ENCODE results near the gene SYVN1.

SYVN1 gene

GRCh38 chr11:65087827-65088226 lies 46.5 kb downstream of the SYVN1 start:
- no peak for DNase-seq (ENCODE audit: low read depth)
- TF ChIP-seq, protein P1, sequence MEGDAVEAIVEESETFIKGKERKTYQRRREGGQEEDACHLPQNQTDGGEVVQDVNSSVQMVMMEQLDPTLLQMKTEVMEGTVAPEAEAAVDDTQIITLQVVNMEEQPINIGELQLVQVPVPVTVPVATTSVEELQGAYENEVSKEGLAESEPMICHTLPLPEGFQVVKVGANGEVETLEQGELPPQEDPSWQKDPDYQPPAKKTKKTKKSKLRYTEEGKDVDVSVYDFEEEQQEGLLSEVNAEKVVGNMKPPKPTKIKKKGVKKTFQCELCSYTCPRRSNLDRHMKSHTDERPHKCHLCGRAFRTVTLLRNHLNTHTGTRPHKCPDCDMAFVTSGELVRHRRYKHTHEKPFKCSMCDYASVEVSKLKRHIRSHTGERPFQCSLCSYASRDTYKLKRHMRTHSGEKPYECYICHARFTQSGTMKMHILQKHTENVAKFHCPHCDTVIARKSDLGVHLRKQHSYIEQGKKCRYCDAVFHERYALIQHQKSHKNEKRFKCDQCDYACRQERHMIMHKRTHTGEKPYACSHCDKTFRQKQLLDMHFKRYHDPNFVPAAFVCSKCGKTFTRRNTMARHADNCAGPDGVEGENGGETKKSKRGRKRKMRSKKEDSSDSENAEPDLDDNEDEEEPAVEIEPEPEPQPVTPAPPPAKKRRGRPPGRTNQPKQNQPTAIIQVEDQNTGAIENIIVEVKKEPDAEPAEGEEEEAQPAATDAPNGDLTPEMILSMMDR (conservative IDR thresholded peaks at IDR 0.05; ENCODE audit: low read depth, low read length): no peak

DNA sequence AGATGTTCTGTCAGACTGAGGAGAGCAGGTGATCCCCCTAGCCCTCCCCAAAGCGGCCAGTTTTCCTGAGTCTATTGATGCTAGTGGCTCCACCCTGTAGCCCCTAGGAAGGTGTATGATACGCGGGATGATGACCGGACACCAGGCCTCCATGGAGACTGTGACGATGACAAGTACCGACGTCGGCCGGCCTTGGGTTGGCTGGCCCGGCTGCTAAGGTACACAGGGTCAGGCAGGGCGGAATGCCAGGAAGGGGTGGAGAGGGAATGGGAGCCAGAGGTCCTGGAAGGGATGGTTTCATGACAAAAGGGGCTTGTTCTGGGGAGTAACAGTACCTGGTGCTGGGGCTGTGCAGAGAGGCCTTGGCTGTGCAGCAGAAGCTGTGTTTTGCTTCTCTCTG lies 47.1 kb downstream of the SYVN1 start:
- H3K4me3 ChIP-seq (ENCODE audit: low read depth, low read length): no peak overlapping the region
- TF ChIP-seq, protein P1 (conservative IDR thresholded peaks at IDR 0.05; ENCODE audit: low read depth, low read length): no peak
- no peak for DNase-seq (ENCODE audit: low read depth)

More at GRCh38 chr11:65087827-65088226, 46.5 kb downstream of the SYVN1 start:
- H3K4me3 ChIP-seq (ENCODE audit: low read depth, low read length): no peak overlapping the region

DNA sequence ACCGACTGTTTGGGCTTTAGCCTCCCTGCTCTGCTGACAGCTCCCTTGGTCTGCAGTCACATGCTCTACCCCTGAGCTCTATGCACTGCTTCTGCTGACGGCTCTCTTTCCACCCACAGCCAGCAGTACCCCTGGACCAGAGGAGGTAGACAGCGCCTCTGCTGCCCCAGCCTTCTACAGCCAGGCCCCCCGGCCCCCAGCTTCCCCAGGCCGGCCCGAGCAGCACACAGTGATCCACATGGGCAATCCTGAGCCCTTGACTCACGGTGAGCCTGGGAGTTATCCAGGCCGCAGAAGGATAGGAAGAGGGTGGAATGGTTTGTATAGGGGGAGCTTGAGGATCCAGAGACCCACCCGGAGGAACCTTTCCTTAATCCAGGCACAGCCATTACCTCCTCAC lies 47.5 kb downstream of the SYVN1 start:
- DNase-seq (ENCODE audit: low read depth): no peak
- no peak overlapping the region for H3K4me3 ChIP-seq (ENCODE audit: low read depth, low read length)
- TF ChIP-seq, protein P1 (conservative IDR thresholded peaks at IDR 0.05; ENCODE audit: low read depth, low read length): no peak

GRCh38 chr11:65085446-65085845 lies 48.9 kb downstream of the SYVN1 start:
- TF ChIP-seq, protein P1 (conservative IDR thresholded peaks at IDR 0.05; ENCODE audit: low read depth, low read length): no peak
- no peak overlapping the region for H3K4me3 ChIP-seq (ENCODE audit: low read depth, low read length)
- no peak for DNase-seq (ENCODE audit: low read depth)

DNA sequence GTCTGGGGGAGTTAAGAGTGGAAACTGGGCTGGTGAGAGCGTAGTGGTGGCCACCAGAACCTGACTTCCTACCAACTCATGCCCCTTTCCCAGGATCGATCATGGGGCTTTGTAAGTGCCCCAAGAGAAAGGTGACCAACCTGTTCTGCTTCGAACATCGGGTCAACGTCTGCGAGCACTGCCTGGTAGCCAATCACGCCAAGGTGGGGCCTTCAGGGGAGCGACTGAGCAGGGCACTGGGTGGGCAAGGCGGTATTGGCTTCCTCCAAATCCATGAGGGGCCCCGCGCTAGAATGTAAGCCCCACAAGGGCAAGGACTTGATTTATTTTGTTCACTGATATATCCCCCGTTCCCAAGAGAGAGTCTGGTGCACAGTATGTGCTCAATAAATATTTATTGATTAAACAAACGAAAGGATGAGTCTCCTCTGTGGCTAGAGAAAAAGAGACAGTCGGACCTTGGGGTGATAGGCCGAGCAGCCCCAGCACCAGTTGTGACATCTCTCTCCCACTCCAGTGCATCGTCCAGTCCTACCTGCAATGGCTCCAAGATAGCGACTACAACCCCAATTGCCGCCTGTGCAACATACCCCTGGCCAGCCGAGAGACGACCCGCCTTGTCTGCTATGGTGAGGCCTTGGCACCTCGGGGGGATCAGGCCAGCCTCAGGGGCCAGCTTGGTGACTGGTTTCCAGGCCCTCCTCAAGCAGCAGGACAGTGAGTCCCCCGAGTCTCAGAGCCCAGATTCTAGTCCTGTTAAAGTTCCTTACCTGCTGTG lies 49.5 kb downstream of the SYVN1 start:
- H3K4me3 ChIP-seq (ENCODE audit: low read depth, low read length): peak overlapping the region; percentile 93
- DNase-seq (ENCODE audit: low read depth): no peak
- TF ChIP-seq, protein P1 (conservative IDR thresholded peaks at IDR 0.05; ENCODE audit: low read depth, low read length): no peak

GRCh38 chr11:65083834-65084597 lies 50.3 kb downstream of the SYVN1 start, which contains the start of the genes CDCA5 and ZFPL1:
TSS of gene CDCA5 (minus strand) at chr11:65084040. CDS start at chr11:65083978, 62 bp downstream.
TSS of gene ZFPL1 (plus strand) at chr11:65084222. CDS start at chr11:65084699, 477 bp downstream.
- peak; percentile 97 for DNase-seq (ENCODE audit: low read depth)
- TF ChIP-seq, protein P1 (conservative IDR thresholded peaks at IDR 0.05; ENCODE audit: low read depth, low read length): peak; percentile 22

More at GRCh38 chr11:65083834-65084597, 50.3 kb downstream of the SYVN1 start, which contains the start of the genes CDCA5 and ZFPL1:
- H3K4me3 ChIP-seq (ENCODE audit: low read depth, low read length): peak within 1 kb of the TSS; percentile 93
